Stomach smooth muscle (tissue), 2 donors: Measurements from ENCODE around the gene CYP3A5.
A peak's percentile ranks its signal among the peaks of the same experiment; 100 is the strongest.

Experiments used
- H3K27ac ChIP-seq: one replicate; pipeline ENCODE4 v1.7.0; 2013; ENCODE audit warnings: mild to moderate bottlenecking, low read length, inconsistent platforms
- H3K27me3 ChIP-seq, 2 donors: one replicate each; pipeline ENCODE4 v1.7.0; 2013; ENCODE audit warnings: low read length in 2 of 2; ENCODE audit not compliant: insufficient read depth in 2 of 2, control insufficient read depth in 1 of 2
- H3K36me3 ChIP-seq, 2 donors: one replicate each; pipeline ENCODE4 v1.7.0; 2013; ENCODE audit warnings: low read length in 2 of 2; ENCODE audit not compliant: control insufficient read depth in 2 of 2, insufficient read depth in 2 of 2
- H3K4me1 ChIP-seq: one replicate; pipeline ENCODE4 v1.7.0; 2013; ENCODE audit warnings: low read length; ENCODE audit not compliant: control insufficient read depth, insufficient read depth
- H3K4me3 ChIP-seq, 2 donors: one replicate each; pipeline ENCODE4 v1.7.0; 2013; ENCODE audit warnings: low read length in 2 of 2
- H3K9ac ChIP-seq, 2 donors: one replicate each; pipeline ENCODE4 v1.7.0; 2013; ENCODE audit warnings: low read length in 2 of 2, mild to moderate bottlenecking in 1 of 2
- H3K9me3 ChIP-seq, 2 donors: one replicate each; pipeline ENCODE4 v1.7.0; 2013; ENCODE audit warnings: low read length in 2 of 2; ENCODE audit not compliant: control insufficient read depth in 2 of 2
- donor health status: healthy.
- donor health status: Pancreatic carcinoma.

The CYP3A5 gene

DNA sequence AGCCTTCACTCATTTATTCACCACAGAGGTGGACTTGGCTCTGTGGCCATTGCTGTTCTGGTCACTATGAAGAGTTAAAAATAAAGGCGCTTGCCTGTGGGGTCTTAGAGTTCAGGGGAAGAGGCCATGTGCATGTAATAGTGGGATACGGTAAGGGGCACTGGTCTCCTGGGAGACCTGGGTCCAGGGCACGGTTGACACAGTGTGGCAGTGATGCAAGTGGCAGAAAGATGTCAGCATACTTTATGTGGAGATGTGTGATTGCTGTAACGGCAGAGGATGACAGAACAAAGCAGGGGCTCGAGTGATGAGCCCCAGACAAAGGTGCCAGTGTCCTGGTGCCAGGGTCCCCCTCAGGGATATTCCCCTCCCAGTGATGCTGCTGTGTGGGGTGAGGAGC, 54.5 kb downstream of the CYP3A5 start:
- H3K27me3 ChIP-seq: no peaks in the 10 kb centered on the region
- H3K4me3 ChIP-seq: no peak overlapping the region
- peaks cover 72 to 86% of the 10 kb centered on the region in 2 donors for H3K36me3 ChIP-seq
- H3K4me1 ChIP-seq: no peaks in the 10 kb centered on the region
- H3K9ac ChIP-seq: no peak overlapping the region
- no peak overlapping the region for H3K27ac ChIP-seq
- H3K9me3 ChIP-seq: no peaks in the 10 kb centered on the region

DNA sequence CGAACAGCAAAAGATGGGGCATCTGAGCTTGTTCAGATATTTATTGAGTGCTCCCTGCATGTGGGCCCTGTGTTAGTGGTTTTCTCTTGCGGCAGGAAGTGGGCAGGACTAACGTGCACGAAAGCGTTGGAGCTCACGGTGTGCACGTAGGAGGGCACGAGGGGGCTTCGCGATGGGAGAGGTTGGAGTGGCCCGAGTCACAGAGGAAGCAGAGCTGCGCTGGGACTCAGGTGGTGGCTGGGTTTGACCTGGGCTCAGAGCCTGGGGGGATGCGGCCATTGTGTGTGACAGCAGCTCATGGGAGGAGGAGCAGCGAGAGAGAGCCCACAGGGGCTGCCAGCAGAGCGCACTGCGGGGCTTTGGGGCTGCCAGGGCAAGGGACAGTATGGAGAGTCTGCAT, 55.3 kb downstream of the CYP3A5 start:
- Histone ChIP-seq H3K27me3 (no peaks in the 10 kb centered on the region), H3K4me1 (no peaks in the 10 kb centered on the region), H3K9me3 (no peaks in the 10 kb centered on the region), H3K4me3 (no peak overlapping the region), H3K9ac (no peak overlapping the region), H3K36me3 (peaks cover 75 to 86% of the 10 kb centered on the region in 2 donors), H3K27ac (no peak overlapping the region)

DNA sequence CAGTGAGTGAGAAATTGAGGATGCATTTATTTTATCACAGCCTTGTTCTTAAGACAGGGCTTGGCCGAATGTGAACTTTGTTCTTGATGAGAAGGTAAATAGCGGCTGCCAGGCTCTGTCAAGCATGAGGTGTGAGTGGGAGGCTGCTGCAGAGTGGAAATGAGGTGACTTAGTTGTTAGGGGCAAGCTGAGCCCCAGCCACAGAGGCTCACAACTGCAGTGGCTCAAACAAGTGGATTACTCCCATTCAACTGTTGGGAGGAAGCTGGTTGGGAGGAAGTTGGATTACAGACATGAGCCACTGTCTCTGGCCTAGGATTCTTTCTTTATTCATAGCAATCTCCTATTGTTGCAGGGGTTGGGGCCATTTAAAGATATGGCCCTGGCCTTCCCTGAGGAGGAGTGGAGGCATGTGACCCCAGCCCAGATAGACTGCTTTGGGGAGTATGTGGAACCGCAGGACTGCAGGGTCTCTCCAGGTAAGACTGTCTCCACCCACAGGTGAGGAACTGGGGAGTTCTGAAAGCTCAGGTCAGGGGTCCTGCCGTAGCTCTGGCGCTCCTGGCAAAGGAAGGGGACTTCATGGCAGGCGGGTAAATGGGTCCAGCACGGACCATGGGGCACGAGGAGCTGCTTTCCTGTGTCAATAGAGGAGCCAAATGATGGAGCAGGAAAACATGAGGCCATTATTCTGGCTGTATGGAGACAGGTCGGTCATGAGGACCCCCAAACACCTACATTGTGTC, 55.9 kb downstream of the CYP3A5 start:
- H3K9ac ChIP-seq: no peak overlapping the region
- H3K36me3 ChIP-seq: peaks cover 79 to 83% of the 10 kb centered on the region in 2 donors
- H3K27me3 ChIP-seq: no peaks in the 10 kb centered on the region
- no peak overlapping the region for H3K27ac ChIP-seq
- no peaks in the 10 kb centered on the region for H3K9me3 ChIP-seq
- no peaks in the 10 kb centered on the region for H3K4me1 ChIP-seq
- H3K4me3 ChIP-seq: no peak overlapping the region

DNA sequence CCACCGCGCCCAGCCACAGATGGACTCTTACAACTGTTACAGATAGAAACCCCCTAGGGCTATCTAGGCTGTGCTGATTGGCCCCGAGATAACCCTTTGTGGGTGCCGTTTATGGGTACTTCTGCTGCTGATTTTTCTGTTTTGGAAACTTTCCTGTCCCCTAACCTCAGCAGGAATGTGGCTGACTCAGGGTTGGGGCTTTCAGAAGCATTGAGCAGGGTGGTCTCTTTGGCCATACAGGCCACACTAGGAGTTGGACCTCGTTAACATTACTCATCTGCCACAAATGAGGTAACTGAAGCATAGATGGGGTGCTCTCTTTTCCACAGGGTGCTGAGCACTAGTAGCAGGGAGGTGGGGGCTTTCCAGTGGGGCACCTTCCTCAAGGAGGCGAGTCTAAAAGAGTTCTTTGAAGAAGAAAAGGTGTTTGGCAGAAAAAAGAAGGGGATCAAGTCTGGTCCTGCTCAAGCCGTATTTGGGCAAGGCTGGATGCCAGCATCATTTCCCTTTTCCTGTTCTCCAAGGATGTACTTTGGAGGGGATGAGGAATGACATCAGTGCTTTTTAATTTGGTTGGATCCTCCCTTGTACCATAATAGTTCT, 56.6 kb downstream of the CYP3A5 start:
- Histone ChIP-seq H3K9ac (no peak overlapping the region), H3K9me3 (no peaks in the 10 kb centered on the region)

DNA sequence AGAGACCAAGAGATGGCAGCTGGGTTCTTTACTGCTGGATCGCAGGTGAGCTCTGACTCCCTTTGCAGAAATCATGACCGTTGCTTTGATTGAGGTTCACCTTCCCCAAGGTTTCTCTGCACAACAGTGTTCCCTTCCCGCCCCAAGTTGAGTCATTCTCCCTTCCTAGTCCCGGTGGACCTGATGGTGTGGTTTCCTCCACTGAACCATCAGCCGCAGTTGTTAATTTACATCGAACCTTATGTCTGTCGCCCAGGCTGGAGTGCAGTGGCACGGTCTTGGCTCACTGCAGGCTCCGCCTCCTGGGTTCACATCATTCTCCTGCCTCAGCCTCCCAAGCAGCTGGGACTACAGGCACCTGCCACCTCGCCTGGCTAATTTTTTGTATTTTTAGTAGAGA, 57.2 kb downstream of the CYP3A5 start:
- Histone ChIP-seq H3K27ac (no peak overlapping the region), H3K4me3 (no peak overlapping the region), H3K27me3 (no peaks in the 10 kb centered on the region), H3K9ac (no peak overlapping the region), H3K9me3 (no peaks in the 10 kb centered on the region), H3K36me3 (peaks cover 73 to 74% of the 10 kb centered on the region in 2 donors), H3K4me1 (peaks cover 4% of the 10 kb centered on the region)

More for the DNA sequence above, 56.6 kb downstream of the CYP3A5 start:
- Histone ChIP-seq H3K4me1 (no peaks in the 10 kb centered on the region), H3K36me3 (peaks cover 75 to 79% of the 10 kb centered on the region in 2 donors), H3K27ac (no peak overlapping the region), H3K4me3 (no peak overlapping the region), H3K27me3 (no peaks in the 10 kb centered on the region)

DNA sequence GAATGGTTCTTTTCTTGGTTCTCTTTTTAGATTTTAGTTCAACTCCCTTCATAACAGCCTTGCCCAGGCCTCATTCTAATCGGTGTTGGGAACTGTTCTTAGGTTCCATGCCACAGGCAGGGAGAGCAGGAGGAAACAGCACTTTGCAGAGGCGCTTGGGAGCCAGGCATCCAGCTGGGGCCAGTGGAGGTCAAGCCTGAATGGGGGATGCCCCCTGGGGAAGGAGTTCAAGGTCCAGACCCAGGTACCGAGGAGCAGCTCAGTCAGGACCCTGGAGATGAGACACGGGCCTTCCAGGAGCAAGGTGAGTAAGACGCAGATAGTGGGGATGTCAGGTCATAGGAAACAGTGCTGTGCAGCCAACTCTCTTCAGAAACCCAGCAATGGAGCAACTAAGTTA, 58.5 kb downstream of the CYP3A5 start:
- H3K4me3 ChIP-seq: no peak overlapping the region
- peaks cover 63% of the 10 kb centered on the region in 2 donors for H3K36me3 ChIP-seq
- H3K9me3 ChIP-seq: no peaks in the 10 kb centered on the region
- H3K4me1 ChIP-seq: peaks cover 8% of the 10 kb centered on the region
- no peak overlapping the region for H3K27ac ChIP-seq
- no peak overlapping the region for H3K9ac ChIP-seq
- H3K27me3 ChIP-seq: no peaks in the 10 kb centered on the region

DNA sequence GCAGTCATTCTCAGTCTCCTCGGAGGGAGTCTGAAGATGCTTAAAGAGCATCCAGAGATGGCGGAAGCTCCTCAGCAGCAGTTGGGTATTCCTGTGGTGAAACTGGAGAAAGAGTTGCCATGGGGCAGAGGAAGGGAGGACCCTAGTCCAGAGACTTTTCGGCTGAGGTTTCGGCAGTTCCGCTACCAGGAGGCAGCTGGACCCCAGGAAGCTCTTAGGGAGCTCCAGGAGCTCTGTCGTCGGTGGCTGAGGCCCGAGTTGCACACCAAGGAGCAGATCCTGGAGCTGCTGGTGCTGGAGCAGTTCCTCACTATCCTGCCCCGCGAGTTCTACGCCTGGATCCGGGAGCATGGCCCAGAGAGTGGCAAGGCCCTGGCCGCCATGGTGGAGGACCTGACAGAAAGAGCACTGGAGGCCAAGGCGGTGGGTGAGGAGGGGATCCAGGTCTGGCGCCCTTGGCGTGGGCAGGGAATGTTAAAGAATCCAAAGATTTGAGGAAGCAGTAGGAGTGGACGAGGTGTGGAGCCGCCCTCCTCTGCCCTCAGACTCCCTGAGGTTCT, 60.1 kb downstream of the CYP3A5 start:
- Histone ChIP-seq H3K9ac (no peak overlapping the region), H3K9me3 (no peaks in the 10 kb centered on the region), H3K4me3 (no peak overlapping the region), H3K27ac (no peak overlapping the region), H3K4me1 (peaks cover 8% of the 10 kb centered on the region), H3K27me3 (no peaks in the 10 kb centered on the region), H3K36me3 (peaks cover 47 to 51% of the 10 kb centered on the region in 2 donors)

DNA sequence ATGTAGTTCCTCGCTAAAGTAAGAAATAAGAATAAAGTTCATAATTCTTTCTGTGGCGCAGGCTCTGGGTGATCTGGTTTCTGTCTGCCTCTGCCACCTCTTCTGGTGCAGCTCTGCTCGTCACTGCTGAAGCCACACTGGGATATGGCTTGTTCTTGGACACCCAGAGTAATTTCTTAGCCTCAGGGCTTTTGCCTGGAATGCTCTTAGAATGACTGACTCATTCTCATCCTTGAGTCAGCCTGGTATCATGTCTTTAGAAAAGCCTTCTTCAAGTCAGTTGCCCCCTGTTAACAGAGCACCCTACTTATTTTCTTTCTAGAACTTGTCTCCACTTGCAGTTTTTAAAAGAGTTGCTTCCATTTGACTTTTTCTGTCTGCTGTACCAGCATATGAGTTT, 61.1 kb downstream of the CYP3A5 start:
- Histone ChIP-seq H3K36me3 (peaks cover 38 to 42% of the 10 kb centered on the region in 2 donors), H3K27ac (no peak overlapping the region), H3K27me3 (no peaks in the 10 kb centered on the region), H3K4me3 (no peak overlapping the region), H3K9me3 (no peaks in the 10 kb centered on the region), H3K4me1 (peaks cover 8% of the 10 kb centered on the region), H3K9ac (no peak overlapping the region)

DNA sequence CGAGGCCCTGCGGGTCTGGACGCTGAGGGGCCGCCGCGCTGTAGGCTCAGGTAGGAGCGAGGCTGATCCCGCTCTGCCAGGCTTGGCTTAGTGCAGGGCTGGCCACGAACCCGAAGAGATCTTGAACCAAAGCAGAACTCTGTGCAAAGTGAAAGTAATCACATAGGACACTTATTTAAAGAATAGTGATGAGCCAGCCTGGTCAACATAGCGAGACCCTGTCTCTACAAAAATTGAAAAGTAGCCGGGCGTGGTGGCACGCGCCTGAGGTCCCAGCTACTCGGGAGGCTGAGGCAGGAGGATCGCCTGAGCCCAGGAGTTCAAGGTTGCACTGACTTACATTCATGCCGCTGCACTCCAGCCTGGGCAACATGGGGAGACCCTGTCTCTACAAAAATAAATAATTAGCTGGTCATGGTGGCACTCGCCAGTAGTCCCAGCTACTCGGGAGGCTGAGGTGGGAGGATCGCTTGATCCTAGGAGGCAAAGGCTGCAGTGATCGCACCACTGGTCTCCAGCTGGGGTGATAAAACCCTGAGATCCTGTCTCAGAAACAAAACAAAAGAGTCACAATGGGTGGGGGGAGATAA, 62.5 kb downstream of the CYP3A5 start:
- H3K9me3 ChIP-seq: no peaks in the 10 kb centered on the region
- H3K9ac ChIP-seq: peak overlapping the region; percentile 92 to 93
- no peaks in the 10 kb centered on the region for H3K27me3 ChIP-seq
- peak overlapping the region; percentile 78 for H3K27ac ChIP-seq
- H3K36me3 ChIP-seq: peaks cover 24 to 28% of the 10 kb centered on the region in 2 donors
- peaks cover 8% of the 10 kb centered on the region for H3K4me1 ChIP-seq
- H3K4me3 ChIP-seq: peak overlapping the region; percentile 96 to 99

DNA sequence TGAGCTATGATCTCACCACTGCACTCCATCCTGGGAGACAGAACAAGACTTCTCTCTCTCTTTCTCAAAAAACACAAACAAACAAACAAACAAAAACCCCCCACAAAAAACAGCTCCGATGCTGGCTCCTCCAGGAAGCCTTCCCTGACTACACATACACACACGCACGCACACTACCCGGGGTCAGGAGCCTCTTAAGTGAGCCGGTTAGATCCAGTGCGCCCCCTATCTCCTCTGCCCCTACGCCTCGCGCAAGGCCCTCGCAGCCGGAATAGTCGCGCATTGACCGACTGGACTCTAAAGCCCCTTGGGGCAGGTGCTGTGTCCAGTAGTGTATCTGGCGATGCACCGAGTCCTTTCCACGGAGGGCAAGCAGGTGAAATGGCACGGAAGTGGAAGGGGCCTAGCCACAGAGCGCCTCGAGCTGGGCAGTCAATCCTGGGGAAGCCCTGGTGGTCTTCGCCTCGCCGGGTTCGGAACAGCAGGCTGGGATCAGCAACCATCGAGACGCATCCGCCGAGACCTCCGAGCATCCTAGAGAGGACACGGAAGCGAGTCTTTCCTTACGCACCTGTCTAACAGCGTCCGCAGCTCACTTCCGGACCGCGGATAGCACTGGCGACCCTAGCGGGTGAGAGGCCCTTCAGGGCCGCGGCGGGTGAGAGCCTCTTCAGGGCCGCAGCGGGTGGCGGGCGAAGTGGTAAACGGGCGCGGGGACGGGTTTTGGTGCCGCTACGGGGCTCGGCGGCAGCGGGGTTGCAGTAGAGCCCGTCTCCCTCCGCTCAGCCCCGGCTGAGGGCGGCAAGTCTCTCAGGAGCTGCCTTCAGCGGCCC, 63.2 kb downstream of the CYP3A5 start, which contains the start of gene ZSCAN25:
Gene ZSCAN25, plus strand, starts transcription at position 588 of the 833 bp plus-strand sequence. CDS start 2,661 bp downstream, outside the sequence.
- peaks cover 21 to 24% of the 10 kb centered on the region in 2 donors for H3K36me3 ChIP-seq
- no peaks in the 10 kb centered on the region for H3K27me3 ChIP-seq
- H3K4me3 ChIP-seq: peak within 1 kb of the TSS; percentile 96 to 99
- H3K27ac ChIP-seq: peak within 1 kb of the TSS; percentile 78
- no peaks in the 10 kb centered on the region for H3K9me3 ChIP-seq
- peak within 1 kb of the TSS; percentile 92 to 93 for H3K9ac ChIP-seq
- H3K4me1 ChIP-seq: peaks cover 8% of the 10 kb centered on the region
